ENCODE data around the gene NELFCD.
A peak's percentile ranks its signal among the peaks of the same experiment; 100 is the strongest.
"Not testable (repeated sequence)": the region's sequence is repeated elsewhere in the genome, so short reads cannot be mapped to it uniquely, and the experiment has no call there.

Gene NELFCD

DNA sequence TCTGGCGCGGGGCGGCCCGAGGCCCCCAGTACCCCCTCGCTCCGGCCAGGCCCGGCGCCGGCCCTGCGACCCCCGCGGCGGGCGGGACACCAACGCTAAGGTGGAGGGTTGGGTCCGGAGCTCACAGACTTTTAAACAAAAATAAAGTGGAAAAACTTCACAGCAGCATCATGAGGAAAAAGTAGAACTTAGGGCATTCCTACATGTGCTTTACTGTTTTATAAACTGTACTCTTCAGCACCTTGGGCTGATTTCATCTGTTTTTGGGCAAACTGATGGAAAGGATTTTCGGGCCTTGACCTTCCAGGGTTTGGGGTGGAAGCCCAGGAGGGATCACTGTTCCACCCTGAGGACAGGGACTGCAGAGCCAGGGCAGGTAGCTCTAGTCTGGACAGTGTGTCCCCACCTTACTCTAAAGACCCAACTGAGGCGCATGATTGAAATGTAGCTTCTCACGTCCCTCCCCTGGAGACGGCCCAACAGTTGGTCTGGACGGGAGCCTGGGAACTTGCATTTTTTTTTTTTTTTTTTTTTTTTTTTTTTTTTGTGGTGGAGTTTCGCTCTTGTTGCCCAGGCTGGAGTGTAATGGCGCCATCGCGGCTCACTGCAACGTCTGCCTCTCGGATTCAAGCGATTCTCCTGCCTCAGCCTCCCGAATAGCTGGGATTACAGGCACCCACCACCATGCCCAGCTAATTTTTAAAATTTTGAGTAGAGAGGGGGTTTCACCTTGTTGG is 740 bp downstream of the NELFCD start:
- peaks cover 54% of the 10 kb centered on the region for H3K79me2 ChIP-seq (ENCODE audit: low read length)
- DNase-seq, result peak; percentile 49

DNA sequence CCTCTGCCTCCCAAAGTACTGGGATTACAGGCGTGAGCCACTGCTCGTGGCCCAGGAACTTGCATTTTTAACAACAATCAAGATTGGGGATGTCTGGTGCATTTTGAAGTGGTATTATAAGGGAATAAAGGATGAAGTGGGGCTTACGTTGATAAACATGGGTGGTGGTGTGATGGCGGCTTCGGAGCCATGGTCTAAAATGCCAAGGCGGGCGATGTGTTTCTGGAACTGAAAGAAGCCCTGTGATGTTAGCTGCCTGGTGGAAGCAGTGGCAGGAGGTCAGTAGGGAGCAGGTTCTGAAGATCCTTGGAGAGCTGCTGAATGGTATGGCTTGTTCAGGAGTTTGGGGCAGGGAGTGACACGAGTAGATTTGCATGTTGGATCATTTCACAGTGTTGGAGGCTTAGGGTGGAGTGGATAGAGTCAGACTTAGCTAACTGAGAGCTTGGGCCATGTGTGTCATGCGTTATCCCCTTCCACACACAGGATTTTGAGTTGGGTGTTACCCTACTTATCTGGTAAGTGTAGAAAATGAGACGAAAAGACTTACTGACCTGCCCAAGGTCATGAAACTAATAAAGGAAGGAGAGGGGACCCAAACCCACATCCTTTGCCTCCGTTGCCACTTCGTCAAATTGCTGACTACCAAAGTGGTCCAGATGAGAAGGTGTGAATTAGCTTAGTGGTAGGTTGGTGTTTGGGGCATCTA is 1.5 kb downstream of the NELFCD start:
- H3K36me3 ChIP-seq (replicated peaks; ENCODE audit: insufficient read depth, low read length), result no peaks in the 10 kb centered on the region; the same call in 1 of the 2 replicates
- no peak overlapping the region for H3K9ac ChIP-seq (ENCODE audit: low read length)
- no peak overlapping the region for H2AFZ ChIP-seq (ENCODE audit: low read length)
- no peaks in the 10 kb centered on the region for H4K20me1 ChIP-seq (ENCODE audit: insufficient read depth, low read length)
- H3K4me3 ChIP-seq (ENCODE audit: low read length), result no peak overlapping the region
- H3K9me3 ChIP-seq (replicated peaks; ENCODE audit: insufficient read depth, low read length), result no peaks in the 10 kb centered on the region
- DNase-seq, result no peak
- H3K79me2 ChIP-seq (ENCODE audit: low read length), result peaks cover 61% of the 10 kb centered on the region
- no peaks in the 10 kb centered on the region for H3K9me2 ChIP-seq (replicated peaks; ENCODE audit: insufficient read depth, low read length)
- H3K4me1 ChIP-seq (ENCODE audit: low read length), result peaks cover 7% of the 10 kb centered on the region; the same call in 1 of the 2 replicates
- peak overlapping the region; percentile 71; the same call in 1 of the 2 replicates for H3K4me2 ChIP-seq (ENCODE audit: low read depth, low read length)
- no peaks in the 10 kb centered on the region for H3K27me3 ChIP-seq (replicated peaks; ENCODE audit: insufficient read depth, low read length)
- no peak for TF ChIP-seq EZH2phosphoT487 (IDR thresholded peaks at IDR 0.05; ENCODE audit: low read length)
- TF ChIP-seq, protein P1, sequence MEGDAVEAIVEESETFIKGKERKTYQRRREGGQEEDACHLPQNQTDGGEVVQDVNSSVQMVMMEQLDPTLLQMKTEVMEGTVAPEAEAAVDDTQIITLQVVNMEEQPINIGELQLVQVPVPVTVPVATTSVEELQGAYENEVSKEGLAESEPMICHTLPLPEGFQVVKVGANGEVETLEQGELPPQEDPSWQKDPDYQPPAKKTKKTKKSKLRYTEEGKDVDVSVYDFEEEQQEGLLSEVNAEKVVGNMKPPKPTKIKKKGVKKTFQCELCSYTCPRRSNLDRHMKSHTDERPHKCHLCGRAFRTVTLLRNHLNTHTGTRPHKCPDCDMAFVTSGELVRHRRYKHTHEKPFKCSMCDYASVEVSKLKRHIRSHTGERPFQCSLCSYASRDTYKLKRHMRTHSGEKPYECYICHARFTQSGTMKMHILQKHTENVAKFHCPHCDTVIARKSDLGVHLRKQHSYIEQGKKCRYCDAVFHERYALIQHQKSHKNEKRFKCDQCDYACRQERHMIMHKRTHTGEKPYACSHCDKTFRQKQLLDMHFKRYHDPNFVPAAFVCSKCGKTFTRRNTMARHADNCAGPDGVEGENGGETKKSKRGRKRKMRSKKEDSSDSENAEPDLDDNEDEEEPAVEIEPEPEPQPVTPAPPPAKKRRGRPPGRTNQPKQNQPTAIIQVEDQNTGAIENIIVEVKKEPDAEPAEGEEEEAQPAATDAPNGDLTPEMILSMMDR (IDR thresholded peaks at IDR 0.05; ENCODE audit: low read length), result no peak
- TF ChIP-seq EZH2 (optimal IDR thresholded peaks at IDR 0.05; ENCODE audit: low read depth, low read length), result no peak
- no peaks in the 10 kb centered on the region for H3F3A ChIP-seq (ENCODE audit: insufficient read depth, low read length)
- no peak overlapping the region for H3K27ac ChIP-seq (ENCODE audit: low read length)

More for the DNA sequence above, 740 bp downstream of the NELFCD start:
- Histone ChIP-seq H3K9me2 (replicated peaks; ENCODE audit: insufficient read depth, low read length) (no peaks in the 10 kb centered on the region), H3K27me3 (replicated peaks; ENCODE audit: insufficient read depth, low read length) (no peaks in the 10 kb centered on the region), H3F3A (ENCODE audit: insufficient read depth, low read length) (no peaks in the 10 kb centered on the region), H3K36me3 (replicated peaks; ENCODE audit: insufficient read depth, low read length) (no peaks in the 10 kb centered on the region; the same call in 1 of the 2 replicates), H3K9ac (ENCODE audit: low read length) (peak overlapping the region; percentile 73), H3K27ac (ENCODE audit: low read length) (no peak overlapping the region), H4K20me1 (ENCODE audit: insufficient read depth, low read length) (no peaks in the 10 kb centered on the region), H2AFZ (ENCODE audit: low read length) (peak overlapping the region; percentile 30; the same call in 1 of the 2 replicates), H3K9me3 (replicated peaks; ENCODE audit: insufficient read depth, low read length) (no peaks in the 10 kb centered on the region), H3K4me2 (ENCODE audit: low read depth, low read length) (peak overlapping the region; percentile 71), H3K4me3 (ENCODE audit: low read length) (peak overlapping the region; percentile 87), H3K4me1 (ENCODE audit: low read length) (peaks cover 7% of the 10 kb centered on the region; the same call in 1 of the 2 replicates)
- TF ChIP-seq EZH2phosphoT487 (IDR thresholded peaks at IDR 0.05; ENCODE audit: low read length), result no peak
- no peak for TF ChIP-seq EZH2 (optimal IDR thresholded peaks at IDR 0.05; ENCODE audit: low read depth, low read length)
- TF ChIP-seq, protein P1 (IDR thresholded peaks at IDR 0.05; ENCODE audit: low read length), result no peak

DNA sequence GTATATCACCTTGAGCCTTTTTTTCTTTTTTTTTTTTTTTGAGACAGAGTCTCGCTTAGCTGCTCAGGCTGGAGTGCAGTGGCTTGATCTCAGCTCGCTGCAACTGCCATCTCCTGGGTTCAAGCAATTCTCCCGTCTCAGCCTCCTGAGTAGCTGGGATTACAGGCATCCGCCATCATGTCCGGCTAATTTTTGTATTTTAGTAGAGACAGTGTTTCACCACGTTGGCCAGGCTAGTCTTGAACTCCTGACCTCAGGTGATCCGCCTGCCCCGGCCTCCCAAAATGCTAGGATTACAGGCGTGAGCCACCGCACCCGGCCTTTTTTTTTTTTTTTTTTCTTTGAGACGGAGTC is 2.0 kb downstream of the NELFCD start:
- H3K9ac ChIP-seq (ENCODE audit: low read length); H3K4me2 ChIP-seq (ENCODE audit: low read depth, low read length); H4K20me1 ChIP-seq (ENCODE audit: insufficient read depth, low read length); H3K27me3 ChIP-seq (replicated peaks; ENCODE audit: insufficient read depth, low read length); H3F3A ChIP-seq (ENCODE audit: insufficient read depth, low read length); DNase-seq; H3K4me3 ChIP-seq (ENCODE audit: low read length); H3K27ac ChIP-seq (ENCODE audit: low read length); H3K9me2 ChIP-seq (replicated peaks; ENCODE audit: insufficient read depth, low read length); H3K4me1 ChIP-seq (ENCODE audit: low read length); H2AFZ ChIP-seq (ENCODE audit: low read length); H3K9me3 ChIP-seq (replicated peaks; ENCODE audit: insufficient read depth, low read length); H3K36me3 ChIP-seq (replicated peaks; ENCODE audit: insufficient read depth, low read length): not testable (repeated sequence)
- H3K79me2 ChIP-seq (ENCODE audit: low read length), result peaks cover 63% of the 10 kb centered on the region
